Left renal cortex interstitium (tissue), 4 donors: Measurements from ENCODE around the gene ITGB2. TPM values are rescaled to one million over a fixed set of nuclear protein-coding genes. Genes with fewer than 3 reads are reported as not detected.

Source experiments
- DNase-seq, 4 donors: peaks; one replicate each; pipeline ENCODE4 v3.0.0-alpha.2; 2013; ENCODE audit warnings: low read depth in 4 of 4, low spot score in 2 of 4, missing footprints in 1 of 4
- polyA plus RNA-seq, 4 donors: library from polyadenylated mRNA; unstranded; fragments of 120-200 nt; gene quantifications; one replicate each; pipeline ENCODE4 v1.2.1, GENCODE V29; 2013; ENCODE audit not compliant: insufficient read length in 4 of 4

Gene ITGB2
- polyA plus RNA-seq, 4 donors, result 9.2 to 21.6 (median 12.1) TPM

DNA sequence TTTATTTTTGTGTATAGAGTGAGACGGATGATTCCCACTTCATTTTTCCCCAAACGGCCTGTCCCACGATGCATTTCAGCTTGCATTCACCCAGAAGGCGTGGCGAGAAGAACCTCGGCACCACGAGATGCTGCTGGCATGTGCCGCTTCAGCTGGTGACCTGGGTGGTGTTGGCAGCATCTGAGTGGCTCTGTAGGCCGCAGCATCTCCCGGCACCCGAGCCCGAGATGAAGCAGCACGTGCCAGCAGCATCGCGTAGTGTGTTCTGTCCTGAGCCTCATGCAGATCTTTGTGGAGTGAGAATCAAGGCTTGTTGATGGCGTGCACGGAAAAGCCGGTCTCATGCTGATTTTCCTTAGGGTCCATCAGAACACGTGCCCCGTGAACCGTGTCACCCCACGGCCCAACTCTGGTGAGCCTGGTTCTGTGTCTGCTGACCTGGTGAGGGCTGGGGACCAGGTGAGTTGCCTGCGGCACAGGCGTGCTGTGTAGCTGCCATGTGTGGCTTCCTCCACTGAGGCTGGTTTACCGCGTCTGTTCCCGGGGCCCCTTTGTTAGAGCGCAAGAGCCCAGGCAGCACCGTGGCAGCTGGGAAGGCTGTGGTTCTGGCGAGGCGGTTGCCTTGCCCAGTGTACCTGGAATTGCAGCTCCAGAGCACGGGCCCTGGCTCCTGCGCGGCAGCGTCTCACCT is 35.8 kb upstream of the ITGB2 start:
- DNase-seq, result no peak

DNA sequence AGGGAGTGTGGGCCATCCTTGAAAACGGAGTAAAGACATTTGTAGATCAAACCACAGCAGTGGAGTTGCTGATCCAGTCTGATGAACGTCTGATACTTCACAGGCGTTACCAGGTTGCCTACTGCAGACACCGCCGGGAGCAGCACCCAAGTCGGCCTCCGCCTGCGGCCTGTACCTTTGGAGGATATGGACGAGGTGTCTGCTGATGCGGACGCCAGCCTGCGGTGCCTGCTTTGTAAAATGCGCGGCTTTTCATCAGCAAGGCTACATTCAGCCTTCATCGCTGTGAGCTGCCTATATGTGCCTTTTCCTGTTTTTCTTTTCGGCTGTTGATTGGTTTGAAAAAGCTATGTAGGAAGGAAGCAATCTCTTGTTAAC is 35.1 kb upstream of the ITGB2 start:
- no peak for DNase-seq

DNA sequence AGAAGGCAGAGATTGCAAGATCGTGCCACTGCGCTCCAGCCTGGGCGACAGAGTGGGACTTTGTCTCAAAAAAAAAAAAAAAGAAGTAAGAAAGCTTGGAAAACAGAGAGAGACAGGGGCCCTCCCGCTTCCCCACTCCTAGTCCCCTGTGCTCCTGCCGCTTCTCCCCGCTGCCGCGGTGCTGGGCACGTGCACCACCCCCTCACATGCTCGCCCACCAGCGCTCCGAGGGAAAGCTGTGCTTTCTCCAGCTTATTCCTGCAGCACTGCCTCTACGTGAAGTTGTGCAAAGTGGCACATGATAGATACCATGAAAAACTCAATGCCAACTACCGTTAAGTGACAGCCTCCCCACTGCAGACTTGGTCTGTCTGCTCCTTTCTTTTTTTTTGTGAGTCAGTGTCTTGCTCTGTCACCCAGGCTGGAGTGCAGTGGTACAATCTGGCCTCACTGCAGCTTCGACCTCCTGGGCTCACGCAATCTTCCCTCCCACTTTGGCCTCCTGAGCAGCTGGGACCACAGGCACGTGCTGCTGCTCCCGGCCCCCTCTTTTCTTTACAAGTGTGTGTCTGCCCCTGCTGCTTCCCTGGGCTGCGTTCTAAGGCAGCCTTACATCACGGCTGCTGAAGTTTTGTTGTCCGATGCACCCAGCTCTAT is 34.6 kb upstream of the ITGB2 start:
- no peak for DNase-seq

DNA sequence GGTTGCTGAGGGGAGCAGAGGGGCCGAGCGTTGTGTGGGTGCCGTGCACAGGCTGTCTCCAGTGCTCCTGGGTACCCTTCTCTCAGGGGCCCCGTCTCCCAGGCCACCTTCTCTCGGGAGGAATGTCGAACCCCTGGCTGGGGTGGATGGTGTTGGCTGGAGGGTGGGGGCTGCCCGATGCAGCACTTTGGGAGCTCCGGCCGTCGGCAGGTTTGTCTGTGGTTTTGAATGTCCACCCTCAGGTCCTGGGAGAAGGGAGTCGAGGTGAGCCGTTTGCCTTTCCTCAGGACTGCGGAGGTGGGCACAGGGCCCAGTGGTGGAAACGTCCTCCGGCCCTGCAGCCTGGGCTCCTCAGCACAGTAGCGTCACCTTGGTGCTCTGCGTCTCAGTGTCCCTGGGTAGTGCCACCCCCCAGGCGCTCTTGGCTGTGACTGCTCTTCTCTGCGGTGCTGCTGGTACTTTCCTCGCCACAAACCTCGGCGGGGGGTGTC is 33.6 kb upstream of the ITGB2 start:
- DNase-seq, result no peak

DNA sequence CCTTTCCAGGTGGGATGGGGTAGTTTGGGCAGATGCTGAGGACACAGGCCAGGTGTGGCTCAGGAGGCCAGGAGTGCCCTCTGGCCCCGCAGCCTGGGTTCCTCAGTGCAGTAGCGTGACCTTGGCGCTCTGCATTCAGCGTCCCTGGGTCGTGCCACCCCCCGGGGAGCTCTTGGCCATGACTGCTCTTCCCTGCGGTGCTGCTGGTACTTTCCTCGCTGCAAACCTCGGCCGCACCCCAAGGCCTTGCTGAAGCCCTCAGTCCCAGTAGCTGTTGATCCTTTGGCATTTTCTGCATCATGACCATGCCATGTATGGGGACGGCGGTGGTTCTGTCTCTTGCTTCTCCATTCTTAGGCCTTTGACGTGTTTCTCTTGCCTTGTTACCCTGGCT is 32.9 kb upstream of the ITGB2 start:
- no peak for DNase-seq

DNA sequence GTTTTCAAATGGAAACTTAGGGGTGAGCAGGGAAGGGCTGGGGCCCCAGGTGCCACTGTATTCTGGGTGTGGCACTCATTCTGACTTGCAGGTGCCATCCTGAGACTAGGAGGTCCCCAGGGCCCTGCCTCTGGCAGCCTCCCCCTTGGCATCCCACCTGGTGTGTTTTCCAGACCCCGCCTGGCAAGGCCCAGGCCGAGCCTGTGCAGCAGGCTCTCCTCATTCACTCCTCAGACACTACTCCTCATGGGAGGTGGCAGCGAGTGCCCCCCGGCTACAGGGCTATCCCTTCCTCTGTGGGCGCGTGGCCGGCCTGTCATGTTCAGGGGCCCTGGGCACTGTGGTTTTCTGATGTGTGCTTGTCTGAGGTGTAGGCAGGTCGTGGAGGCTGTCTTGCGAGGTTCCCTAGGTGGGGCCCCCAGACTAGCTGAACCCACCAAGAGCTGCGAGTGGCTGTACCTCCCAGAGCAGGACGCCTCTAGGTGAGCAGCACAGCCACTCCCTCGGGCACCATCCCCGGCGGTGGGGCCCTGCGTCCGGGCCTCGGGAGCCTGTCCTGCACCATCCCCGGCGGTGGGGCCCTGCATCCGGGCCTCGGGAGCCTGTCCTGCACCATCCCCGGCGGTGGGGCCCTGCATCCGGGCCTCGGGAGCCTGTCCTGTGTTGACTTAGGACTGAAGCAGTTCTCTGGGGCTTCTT is 32.4 kb upstream of the ITGB2 start:
- no peak for DNase-seq

DNA sequence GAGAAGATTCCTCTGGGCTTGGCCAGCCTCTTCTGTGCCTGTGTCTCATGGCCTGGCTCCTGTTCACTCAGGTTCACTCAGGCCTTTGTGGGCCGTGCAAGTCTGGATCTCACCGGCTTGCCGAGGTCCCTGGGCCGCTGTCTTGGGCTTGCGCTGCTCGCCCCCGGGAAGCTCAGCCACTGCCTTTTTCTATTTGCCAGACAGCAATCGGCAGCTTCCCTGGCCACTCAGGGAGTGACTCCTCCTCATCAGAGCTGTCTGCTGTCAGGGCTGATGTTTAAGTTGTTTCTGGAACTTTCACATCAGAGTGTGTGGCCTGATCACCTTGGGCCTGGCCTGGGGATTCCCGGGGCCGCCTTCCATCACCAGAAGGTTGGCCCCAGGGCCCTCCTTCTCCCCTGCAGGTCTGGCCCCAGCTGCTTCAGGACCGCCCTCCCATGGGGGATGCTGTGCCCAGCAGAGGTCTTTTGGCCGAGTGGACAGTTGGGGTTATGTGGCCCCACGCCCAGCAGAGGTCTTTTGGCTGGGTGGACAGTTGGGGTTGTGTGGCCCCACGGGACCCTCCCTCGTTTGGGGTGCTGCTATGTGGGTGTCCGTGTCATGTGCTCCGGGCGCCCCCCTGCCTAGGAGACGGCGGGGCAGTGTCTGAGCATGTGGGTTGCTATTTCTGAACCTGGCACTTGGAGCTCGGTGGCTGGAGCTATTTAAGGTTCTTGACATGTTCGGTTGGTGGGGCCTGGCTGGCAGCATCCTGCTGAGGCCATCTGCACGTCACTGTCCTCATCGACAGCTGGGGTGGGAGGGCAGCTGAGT is 31.6 kb upstream of the ITGB2 start:
- DNase-seq, result no peak

DNA sequence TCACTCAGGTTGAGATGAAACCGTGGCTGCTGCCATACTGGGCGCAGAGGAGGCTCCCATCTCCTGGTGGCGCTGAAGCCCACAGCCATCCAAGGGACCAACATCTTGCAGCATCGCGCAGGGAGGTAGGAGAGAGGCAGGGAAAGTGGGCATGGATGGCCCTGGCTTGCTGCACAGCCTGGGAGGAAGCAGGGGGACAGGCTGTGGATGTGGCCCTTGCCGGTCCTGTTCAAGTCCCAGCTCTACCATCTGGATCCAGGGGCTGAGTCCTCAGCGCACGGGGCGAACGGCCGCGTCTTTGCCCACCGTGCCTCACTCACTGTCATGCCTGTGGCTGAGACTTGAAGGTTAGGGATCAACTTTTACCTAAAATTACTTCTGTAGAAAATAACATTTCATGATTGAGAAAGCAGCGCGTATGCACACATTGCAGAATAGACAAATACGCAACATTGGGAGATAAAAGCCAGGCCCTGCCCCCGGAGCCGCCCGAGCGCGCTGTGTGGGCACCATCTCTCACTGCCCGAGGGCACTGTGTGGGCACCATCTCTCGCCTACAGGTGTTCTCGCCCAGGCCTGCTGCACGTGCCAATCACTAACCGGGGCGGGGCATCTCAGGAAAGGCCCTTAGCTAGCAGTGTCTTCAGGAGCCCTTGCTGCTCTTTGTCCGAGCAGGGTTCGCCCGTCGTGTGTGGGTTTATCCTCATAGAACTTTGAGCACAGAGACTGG is 30.7 kb upstream of the ITGB2 start:
- no peak for DNase-seq

DNA sequence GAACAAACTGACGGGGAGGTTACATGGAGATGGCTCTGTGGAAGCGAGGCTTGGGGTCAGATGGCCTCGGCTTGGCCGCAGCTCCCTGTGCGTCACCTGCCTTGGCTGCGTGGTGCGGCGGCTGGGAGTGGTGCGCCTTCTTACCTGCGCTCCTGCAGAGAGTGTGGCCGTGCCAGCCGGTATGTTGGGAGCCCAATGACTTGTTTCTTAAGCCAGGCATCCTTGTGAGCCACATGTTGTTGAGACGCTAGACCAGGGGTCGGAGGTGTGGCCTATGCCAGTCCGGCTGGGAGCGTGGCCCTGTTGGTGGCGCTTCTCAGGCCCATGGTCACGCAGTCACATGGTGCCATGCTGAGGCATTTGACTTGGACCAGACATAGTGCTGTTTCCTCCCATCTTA is 29.7 kb upstream of the ITGB2 start:
- DNase-seq, result no peak

DNA sequence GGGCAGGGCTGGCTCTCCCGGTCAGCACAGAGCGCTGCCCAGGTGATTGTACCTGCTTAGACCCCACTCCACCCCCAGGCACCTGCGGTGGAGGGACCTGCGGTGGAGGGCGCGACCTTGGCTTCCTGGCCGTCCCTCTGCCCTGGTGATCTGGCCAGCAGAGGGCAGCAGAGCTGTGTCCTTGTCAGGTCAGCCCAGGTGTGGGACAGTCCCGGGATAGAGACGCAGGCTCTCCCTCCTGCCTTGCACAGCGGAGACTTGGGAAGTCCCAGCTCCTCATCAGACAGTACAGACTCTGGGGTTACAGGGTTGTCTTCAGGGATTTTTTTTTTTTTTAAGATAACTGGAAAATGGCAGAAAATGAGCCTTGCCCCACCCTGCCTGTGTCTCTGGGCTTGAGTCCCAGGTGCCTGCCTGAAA is 29.1 kb upstream of the ITGB2 start:
- DNase-seq, result peak in 2 of 4 donors; percentile 31 to 62

DNA sequence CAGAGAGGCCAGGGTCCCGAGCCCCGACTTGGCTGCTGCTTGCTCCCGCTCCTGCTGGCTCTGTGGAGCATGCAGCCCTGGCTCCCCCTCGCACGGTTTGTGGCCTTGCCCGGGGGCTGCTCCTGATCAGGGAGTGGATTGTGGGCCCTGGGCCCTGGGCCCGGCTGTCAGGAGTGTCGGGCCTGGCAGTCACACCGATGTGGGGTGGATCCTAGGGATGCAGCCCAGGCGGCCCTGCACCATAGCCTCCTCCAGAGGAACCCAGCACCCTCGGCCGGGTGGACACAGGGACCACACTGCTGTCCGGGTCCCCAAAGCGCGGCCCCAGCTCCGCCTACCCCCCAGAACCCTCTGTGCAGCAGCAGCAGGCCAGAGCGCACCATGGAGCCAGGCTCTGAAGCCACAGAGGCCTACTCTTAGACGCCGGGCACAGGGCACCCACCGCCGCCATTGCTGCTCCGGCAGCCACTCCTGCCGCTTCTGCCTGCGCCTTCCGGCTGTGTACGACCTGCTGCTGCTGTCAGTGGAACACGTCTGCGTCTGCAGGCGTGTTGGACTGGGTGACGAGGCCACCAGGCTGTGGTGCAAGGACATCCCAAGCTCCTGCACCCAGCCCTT is 28.6 kb upstream of the ITGB2 start:
- no peak for DNase-seq

DNA sequence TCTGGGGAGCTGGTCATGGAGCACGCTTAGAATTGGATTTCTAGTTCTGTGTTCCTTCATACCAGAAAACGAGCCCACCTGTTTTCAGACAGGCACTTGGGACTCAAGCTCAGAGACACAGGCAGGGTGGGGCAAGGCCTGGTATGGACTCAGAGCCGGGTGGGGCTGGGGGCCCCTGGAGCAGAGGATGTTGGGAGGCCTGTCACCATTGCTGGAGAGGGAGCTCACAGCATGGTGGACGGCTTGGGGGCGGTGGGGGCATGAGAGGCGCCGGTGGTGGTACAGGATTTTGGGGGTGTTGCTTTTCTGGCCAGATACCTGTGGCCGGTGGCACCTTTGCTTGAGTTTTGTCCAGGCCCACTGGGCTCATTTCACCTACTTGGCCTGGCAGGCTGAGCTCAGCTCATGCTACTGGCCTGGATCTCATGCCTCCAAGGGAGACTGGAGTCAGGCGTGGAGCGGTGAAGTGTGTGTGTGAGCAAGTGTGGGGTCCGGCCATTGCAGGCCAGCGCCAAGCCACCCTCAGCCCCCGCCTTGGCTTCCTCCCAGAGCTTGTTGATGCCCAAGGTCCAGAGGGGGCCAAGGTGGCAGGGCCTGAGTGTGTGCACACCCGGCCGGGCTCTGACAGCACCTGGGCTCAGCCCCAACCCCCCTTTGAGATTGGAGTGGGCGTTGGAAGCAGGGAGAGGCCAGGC is 27.9 kb upstream of the ITGB2 start:
- no peak for DNase-seq

DNA sequence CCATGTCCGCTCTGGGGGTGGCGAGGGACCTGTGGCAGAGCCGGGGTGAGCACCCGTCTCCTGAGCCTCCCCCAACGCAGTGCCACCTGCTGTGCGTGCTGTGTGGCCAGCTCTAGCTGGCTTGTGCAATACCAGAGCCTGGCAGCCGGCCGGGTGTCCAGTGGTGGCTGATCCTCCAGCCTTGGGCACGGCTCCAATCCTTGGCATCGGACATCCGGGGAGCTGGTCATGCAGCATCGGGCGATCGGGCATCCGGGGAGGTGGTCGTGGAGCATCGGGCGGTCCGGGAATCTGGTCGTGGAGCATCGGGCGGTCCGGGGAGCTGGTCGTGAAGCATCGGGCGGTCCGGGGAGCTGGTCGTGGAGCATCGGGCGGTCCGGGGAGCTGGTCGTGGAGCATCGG is 27.2 kb upstream of the ITGB2 start:
- DNase-seq, result no peak

DNA sequence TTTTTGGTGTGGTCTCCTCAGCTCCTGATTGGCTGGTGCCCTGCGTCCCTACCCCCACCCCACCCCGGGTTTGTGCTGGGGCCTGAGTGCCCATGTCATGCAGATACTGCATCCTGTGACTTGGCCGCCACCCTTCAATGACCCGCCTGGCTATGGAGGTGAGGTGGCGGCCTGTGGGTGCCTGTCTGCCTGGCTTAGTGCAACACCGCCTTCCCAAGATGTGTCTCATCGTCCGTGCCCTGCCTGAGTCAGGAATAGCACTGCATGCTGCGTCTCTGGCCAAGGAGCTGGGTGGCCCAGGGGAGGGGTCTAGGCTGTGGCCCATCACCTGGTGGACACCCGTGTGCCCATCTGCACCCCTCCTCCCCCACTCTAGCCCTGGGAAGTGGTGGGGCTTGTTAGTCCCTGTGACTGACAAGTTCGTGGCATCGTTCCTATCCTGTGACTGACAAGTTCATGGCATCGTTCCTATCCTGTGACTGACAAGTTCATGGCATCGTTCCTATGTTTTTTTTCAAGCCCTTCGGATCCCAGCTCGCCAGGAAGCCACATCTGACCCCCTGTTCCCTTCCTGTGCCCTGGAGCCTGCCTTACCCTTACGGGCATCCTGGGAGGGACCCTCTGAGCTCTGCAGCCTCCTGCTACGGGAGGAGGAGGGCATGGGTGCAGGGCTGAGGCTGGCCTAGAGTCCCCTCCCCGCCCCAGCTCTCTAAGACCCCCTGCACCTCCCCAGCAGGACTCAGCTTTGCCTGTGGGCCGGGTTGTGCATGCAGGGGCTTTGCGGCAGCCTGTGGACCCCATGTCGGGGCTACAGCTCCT is 26.6 kb upstream of the ITGB2 start:
- no peak for DNase-seq

DNA sequence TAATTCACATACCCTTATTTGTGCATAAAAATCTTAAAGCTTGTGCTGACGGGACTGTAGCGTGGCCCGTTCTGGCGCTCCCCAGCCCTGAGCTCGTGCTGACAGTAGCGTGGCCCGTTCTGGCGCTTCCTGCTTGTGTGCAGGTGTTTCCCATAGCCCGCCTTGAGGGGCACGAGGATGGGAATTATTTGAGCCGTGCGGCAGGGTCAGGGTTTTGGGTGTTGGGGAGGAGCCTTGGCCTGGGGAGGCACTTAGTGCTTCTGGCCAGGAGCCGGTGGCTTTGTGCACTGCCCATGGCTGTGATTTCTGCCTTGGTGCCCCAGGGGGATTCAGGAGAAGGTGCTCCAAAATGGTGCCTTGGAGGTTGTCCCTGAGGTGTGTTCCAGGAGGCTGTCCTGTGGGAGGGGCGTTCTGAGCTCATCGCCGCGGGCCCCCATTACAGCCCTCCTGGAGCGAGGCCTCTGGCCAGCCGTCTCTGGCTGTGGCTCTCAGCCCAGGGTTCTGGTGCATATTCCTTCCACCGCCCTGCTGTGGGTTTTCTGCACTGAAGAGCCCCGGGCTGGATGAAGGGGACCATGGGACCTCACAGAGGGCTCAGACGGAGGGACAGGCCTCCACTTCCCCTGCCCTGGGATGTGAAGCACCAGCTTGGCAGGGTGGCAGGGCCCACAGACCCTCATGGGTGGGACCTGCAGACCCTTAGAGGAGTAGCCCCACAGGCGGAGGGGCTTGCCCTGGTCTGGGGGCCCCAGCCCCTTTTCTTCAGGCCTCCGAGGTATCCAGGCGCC is 25.7 kb upstream of the ITGB2 start:
- DNase-seq, result no peak

DNA sequence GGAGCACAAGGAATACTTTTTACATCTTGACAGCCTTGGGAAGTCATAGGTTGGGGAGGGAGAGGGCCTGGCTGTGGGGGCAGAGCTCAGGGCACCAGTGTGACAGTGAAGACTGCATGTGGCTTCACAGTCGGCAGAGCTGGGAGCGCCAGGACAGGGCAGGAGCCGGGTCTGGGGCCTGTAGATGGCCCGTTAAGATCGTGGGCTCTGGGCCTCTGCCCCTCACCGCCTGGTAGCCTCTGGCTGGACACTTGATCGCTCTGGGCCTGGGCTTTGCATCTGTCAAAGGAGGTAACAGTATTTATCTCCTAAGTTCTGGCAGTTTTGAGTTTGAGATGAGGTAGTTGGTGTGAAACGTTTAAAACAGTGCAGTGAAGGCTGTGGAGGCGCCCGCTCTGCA is 23.9 kb upstream of the ITGB2 start:
- DNase-seq, result no peak

DNA sequence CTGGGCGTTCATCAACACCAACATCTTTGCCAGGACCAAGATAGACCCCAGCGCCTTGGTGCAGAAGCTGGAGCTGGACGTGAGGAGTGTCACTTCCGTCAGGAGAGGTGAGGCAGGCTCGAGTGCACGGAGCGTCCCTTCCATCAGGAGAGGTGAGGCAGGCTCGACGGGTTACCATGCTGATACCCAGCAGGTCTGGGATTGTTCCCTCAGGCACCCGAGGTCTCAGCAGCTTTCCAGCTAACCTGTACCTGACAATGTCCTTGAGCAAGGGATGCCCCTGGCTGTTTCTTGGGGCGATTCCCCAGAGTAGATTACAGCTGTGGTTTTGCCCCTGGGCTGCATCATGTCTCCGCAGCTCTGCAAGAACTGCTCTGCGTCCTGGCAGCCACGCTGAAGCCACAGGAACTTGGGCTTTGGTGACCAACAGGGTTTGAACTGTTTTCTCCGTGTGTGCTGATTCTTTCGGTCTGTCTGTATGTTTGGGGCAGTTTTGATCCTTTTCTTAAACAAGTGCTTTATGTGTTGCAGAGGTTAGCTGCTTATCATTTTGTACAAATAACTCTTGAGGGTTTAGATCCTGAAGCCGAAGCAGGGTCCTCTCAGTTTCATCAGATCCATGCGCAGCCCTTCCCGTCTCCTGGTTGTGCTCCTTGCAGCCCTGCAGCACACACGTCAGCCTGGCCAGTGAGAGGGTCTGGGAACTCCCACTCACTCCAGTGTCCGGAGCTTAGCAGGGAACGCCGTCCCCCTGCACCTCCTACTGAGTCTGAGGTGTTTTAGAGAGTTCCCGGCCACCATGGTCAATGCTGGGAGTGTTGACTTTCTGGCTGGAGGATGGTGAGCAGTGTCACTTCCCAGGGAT is 23.2 kb upstream of the ITGB2 start:
- no peak for DNase-seq
